Activated CD8-positive, alpha-beta memory T cell treated with anti-CD3 and anti-CD28 coated beads for 48 hours (primary cell): ENCODE measurements around the gene NRF1.
"Not testable (repeated sequence)": the region's sequence is repeated elsewhere in the genome, so short reads cannot be mapped to it uniquely, and the experiment has no call there.

Source experiments
- DNase-seq, 3 experiments: peaks; one replicate each; pipeline ENCODE4 v3.0.0-alpha.2; 2020; ENCODE audit warnings: low read depth in 2 of 3, low spot score in 2 of 3

The NRF1 gene

DNA sequence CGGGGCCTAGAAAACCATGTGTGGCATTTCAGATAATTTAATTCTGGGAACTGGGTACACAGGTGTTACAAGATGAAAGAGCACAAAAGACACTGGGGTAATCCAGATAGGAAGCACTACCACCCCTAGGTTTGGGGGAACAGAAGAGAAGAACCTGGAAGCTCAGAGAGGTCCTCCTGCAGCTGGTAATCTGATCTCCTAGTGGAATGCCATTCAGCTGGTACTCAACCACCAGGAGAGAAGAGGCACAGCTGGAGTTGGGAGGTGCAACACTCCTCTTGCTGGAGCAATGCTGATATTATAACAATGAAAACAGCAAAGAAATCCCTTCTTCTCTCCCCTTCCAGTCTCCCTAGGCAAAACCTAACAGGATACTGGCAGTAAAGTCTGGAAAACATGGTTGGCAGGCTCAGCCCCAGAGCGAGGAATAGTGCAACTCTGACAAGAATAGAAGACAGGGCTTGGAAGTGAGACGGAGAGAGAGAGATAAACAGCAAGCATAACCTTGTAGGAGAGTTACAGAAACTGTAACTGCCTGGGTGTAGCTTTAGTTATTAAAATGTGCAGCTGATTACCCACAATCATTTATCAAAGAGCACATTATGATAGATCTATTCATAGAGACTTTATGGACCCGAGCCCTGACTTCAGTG lies 35.0 kb downstream of the NRF1 start:
- DNase-seq = no peak

DNA sequence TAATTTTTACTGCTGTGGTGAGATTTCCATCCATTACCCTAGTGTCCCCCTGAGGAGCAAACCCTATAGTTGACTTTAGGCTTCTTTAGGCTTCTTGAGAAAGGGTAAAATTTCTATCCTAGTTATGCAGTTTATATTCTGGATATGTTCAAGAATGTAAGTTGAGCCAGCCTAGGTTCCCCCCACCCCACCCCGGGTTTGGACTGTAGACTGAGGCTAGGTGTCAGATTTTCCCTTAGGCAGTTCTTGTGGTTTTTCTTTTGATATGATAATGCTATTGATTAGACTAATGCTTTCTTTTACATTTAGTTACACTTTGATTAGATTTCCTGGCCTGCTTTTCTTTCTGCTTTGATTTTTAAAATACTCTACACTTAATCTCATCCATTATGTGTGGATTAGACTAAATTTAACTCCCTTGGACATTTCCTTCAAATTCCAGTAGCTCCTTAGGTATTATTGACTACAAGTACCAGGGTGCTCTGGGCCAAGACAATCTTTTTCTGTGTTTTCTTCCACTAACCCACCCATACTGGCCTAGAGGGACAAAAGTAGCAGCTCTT lies 37.7 kb downstream of the NRF1 start:
- no peak for DNase-seq

- DNase-seq = no peak
These were observed 38.7 kb downstream of the NRF1 start for GRCh38 chr7:129650056-129650758.

- no peak for DNase-seq
These were observed 41.4 kb downstream of the NRF1 start for GRCh38 chr7:129652914-129653313.

DNA sequence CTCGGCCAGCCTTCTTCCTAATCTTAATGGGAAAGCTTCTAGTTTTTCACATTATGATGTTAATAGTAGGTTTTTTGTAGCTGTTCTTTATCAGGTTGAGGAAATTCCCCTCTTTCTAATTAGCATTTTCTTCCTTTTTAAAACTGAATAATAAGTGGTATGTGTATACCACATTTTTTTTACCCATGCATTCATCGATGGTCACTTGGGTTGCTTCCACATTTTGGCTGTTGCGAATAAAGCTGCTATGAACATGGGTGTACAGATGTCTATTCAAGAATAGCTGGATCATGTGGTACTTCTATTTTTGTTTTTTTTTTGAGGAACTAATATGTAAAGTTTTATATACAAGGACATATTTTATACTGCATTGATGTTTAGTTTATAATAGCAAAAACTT lies 44.3 kb downstream of the NRF1 start:
- no peak for DNase-seq

- DNase-seq = no peak
These were observed 45.8 kb downstream of the NRF1 start for GRCh38 chr7:129657363-129657762.

GRCh38 chr7:129659907-129660306 lies 48.4 kb downstream of the NRF1 start:
- DNase-seq = not testable (repeated sequence)

- no peak for DNase-seq
These were observed 50.2 kb downstream of the NRF1 start for GRCh38 chr7:129661645-129662182.

DNA sequence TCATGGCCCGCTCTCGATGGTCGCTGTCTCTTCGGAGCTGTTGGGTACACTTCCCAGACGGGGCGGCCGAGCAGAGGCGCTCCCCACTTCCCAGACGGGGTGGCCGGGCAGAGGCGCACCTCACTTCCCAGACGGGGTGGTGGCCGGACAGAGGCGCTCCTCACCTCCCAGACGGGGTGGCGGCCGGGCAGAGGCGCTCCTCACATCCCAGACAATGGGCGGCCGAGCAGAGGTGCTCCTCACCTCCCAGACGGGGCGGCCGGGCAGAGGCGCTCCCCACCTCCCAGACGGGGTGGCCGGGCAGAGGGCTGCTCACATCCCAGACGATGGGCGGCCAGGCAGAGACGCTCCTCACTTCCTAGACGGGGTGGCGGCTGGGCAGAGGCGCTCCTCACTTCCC lies 51.7 kb downstream of the NRF1 start:
- DNase-seq = not testable (repeated sequence)

GRCh38 chr7:129664029-129665012 lies 52.8 kb downstream of the NRF1 start:
- DNase-seq = no peak

DNA sequence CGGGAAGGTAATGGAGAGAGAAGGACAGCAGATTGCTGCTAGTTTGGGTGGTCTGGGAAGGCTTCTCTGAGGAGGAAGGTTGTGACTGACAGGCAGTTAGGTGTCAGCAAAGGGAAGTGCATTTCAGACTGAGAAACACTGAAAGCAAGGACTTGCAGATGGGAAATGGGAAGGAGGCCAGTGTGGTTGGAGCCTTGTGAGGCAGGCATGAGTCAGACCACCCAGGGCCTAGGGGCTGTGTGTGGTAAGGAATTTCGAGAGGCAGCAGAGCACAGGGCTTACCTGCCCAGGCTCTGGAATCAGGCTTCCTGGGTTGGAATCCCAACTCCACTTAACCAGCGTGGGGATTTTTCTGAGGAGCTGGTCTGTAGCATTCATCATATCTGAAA lies 53.5 kb downstream of the NRF1 start:
- DNase-seq = no peak

DNA sequence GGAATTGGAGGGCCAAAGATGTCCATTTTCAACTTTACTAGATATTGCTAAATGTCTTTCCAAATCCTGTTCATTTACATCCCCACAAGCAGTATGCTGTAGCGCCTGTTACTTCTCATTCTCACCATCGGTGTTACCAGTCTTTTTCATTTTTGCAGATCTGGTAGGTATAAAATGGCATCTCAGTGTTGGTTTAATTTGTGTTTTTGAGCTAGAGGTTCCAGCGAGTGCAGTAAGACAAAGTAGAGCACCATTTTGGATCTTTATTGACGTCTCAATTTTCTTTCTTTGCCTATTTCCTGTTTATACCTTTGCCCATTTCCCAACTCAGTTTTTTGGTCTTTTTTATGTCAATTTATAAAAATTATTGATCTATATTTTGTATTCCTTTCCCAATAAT lies 55.6 kb downstream of the NRF1 start:
- DNase-seq = no peak

GRCh38 chr7:129667551-129667950 lies 56.0 kb downstream of the NRF1 start:
- DNase-seq = no peak

GRCh38 chr7:129669901-129670300 lies 58.4 kb downstream of the NRF1 start:
- DNase-seq = no peak

GRCh38 chr7:129670656-129671055 lies 59.1 kb downstream of the NRF1 start:
- no peak for DNase-seq

DNA sequence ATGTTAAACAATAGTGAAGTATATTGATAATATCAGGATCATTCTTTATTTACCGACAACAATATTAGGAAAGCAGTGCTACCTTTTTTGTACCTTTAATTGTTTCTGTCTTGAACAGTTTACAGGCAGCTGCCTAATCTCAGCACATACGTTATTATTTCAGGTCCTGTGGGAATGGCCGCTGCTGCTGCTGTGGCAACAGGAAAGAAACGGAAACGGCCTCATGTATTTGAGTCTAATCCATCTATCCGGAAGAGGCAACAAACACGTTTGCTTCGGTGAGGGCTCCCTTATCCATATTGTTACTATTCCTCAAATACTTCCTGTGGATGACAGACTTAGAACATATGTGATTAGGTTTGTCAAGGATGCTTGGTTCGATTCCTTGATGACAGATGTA lies 59.7 kb downstream of the NRF1 start:
- DNase-seq = no peak

DNA sequence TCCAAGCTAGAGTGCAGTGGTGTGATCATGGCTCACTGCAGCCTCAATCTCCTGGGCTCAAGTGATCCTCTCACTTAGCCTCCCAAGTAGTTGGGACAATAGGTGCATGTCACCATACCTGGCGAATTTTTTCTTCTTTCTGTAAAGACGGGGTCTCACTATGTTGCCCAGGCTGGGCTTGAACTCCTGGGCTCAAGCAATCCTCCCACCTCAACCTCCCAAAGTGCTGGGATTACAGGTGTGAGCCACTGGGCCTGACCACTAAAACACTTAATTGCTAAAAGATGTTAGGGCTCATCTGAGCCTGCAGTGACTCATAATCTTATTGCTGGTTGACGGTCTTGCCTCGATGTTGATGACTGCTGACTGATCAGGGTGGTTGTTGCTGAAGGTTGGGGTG lies 63.0 kb downstream of the NRF1 start:
- not testable (repeated sequence) for DNase-seq

- DNase-seq = no peak
These were observed 64.0 kb downstream of the NRF1 start for GRCh38 chr7:129675521-129675920.

DNA sequence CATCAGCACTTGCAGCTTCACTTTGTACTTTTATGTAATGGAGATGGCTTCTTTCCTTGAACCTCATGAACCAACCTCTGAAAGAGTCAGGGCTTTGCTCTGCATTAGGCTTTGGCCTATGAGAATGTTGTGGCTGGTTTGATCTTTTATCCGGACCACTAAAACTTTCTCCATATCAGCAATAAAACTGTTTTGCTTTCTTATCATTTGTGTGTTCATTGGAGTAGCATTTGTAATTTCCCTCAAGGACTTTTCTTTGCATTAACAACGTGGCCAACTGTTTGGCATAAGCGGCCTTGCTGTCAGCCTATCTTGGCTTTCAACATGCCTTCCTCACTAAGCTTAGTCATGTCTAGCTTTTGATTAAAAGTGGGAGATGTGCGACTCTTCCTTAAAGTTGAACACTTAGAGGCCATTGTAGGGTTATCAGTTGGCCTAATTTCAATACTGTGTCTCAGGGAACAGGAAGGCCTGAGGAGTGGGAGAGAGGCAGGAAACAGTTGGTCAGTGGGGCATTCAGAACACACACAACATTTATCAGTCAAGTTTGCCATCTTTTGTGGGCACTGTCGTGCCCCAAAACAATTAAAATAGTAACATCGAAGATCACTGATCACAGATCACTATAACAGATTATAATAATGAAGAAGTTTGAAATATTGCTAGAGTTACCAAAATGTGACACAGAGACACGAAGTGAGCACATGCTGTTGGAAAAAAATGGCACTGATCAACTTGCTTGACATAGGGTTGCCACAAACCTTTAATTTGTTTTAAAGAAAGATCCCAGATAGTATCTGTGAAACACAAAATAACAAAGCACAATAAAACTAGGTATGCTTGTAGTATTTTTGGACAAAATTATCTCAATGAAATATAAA lies 64.7 kb downstream of the NRF1 start:
- no peak for DNase-seq

GRCh38 chr7:129677796-129678195 lies 66.3 kb downstream of the NRF1 start:
- no peak for DNase-seq
